GM19043 (cell line): ENCODE measurements around the gene KCNJ3.

Experiments
- ATAC-seq: cut with Tn5 transposase; IDR thresholded peaks from one replicate; pipeline ENCODE4 v1.9.1; 2021; ENCODE audit warnings: low read depth; ENCODE audit not compliant: unreplicated experiment

KCNJ3 gene

GRCh38 chr2:154704991-154705390 lies 6.5 kb downstream of the KCNJ3 start:
- no peak for ATAC-seq

- ATAC-seq: no peak
Measured at GRCh38 chr2:154706660-154707059, 8.2 kb downstream of the KCNJ3 start.

GRCh38 chr2:154707994-154708575 lies 9.6 kb downstream of the KCNJ3 start:
- no peak for ATAC-seq

GRCh38 chr2:154709215-154709614 lies 10.7 kb downstream of the KCNJ3 start:
- ATAC-seq: no peak

GRCh38 chr2:154710078-154710477 lies 11.6 kb downstream of the KCNJ3 start:
- ATAC-seq: no peak

GRCh38 chr2:154710685-154711084 lies 12.2 kb downstream of the KCNJ3 start:
- no peak for ATAC-seq

- ATAC-seq: no peak
Measured at GRCh38 chr2:154713675-154714074, 15.2 kb downstream of the KCNJ3 start.

GRCh38 chr2:154720651-154721050 lies 22.2 kb downstream of the KCNJ3 start:
- ATAC-seq: no peak

- ATAC-seq: no peak
Measured at GRCh38 chr2:154724194-154724797, 25.8 kb downstream of the KCNJ3 start.

GRCh38 chr2:154740361-154740760 lies 41.9 kb downstream of the KCNJ3 start:
- ATAC-seq: no peak

GRCh38 chr2:154758871-154759270 lies 60.4 kb downstream of the KCNJ3 start:
- ATAC-seq: no peak

- no peak for ATAC-seq
Measured at GRCh38 chr2:154762638-154763037, 64.1 kb downstream of the KCNJ3 start.

GRCh38 chr2:154771664-154772284 lies 73.3 kb downstream of the KCNJ3 start:
- ATAC-seq: no peak

GRCh38 chr2:154776825-154777224 lies 78.3 kb downstream of the KCNJ3 start:
- no peak for ATAC-seq

- no peak for ATAC-seq
Measured at GRCh38 chr2:154794406-154794805, 95.9 kb downstream of the KCNJ3 start.

- ATAC-seq: no peak
Measured at GRCh38 chr2:154795651-154796050, 97.2 kb downstream of the KCNJ3 start.

- no peak for ATAC-seq
Measured at GRCh38 chr2:154804451-154804850, 106.0 kb downstream of the KCNJ3 start.

- no peak for ATAC-seq
Measured at GRCh38 chr2:154813636-154814035, 115.1 kb downstream of the KCNJ3 start.

- ATAC-seq: no peak
Measured at GRCh38 chr2:154814856-154815255, 116.4 kb downstream of the KCNJ3 start.

GRCh38 chr2:154825358-154825757 lies 126.9 kb downstream of the KCNJ3 start:
- ATAC-seq: no peak

- no peak for ATAC-seq
Measured at GRCh38 chr2:154826827-154827226, 128.3 kb downstream of the KCNJ3 start.

- ATAC-seq: no peak
Measured at GRCh38 chr2:154827286-154827685, 128.8 kb downstream of the KCNJ3 start.
